Posterior cingulate gyrus (tissue), 11 donors: Measurements from ENCODE around the gene FAM221A.
"Not testable (repeated sequence)": the region's sequence is repeated elsewhere in the genome, so short reads cannot be mapped to it uniquely, and the experiment has no call there.

ENCODE experiments used
- DNase-seq, 10 donors: peaks; one replicate each; pipeline versions ENCODE4 v3.0.0 to v3.0.0-alpha.2; 2020 to 2021; ENCODE audit warnings: mixed read lengths in 3 of 10
- intact Hi-C: fragments of 100-400 bp; cut with DNase I; formaldehyde crosslinking; loops from one replicate; pipeline ENCODE4 v1.15.1; 2023

FAM221A gene

GRCh38 chr7:23679898-23680413 is at the start of gene FAM221A:
Gene FAM221A (plus strand): TSS chr7:23680199. CDS start chr7:23680219, 20 bp downstream.
- peak; percentile 83 to 98 (median 92) for DNase-seq
- intact Hi-C loops = loop anchor here (2.0 kb wide), 1 partner anchor 83 kb away; the partner anchor contains the start of gene CCDC126

- no peak for DNase-seq
- intact Hi-C loops = no loop called here
Measured at GRCh38 chr7:23633417-23633816, 46.6 kb upstream of the FAM221A start.

GRCh38 chr7:23645822-23646221 is 34.2 kb upstream of the FAM221A start:
- intact Hi-C loops = no loop called here

DNA sequence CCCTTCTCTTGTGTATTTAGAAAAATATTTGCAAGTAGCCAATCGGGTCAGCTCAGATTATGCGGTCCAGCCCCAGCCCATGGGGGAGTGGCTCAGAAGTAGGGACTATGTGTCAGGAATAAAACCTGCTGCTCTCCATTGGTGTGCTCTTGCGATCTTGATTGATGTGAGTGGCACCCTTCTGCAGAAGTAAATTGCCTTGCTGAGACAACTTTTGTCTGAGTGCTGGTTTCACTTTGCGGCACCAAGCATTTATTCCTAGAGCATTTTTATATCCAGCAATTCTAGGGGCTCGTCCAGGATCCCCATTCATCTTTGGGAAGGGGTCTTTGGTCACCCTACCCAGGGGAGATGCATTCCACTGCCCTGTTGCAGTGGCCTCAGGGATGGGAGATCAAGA is 26.1 kb upstream of the FAM221A start:
- intact Hi-C loops = loop anchor here (1.0 kb wide), 1 partner anchor 58 kb away; no protein-coding TSS in a partner anchor
- no peak for DNase-seq

More at GRCh38 chr7:23645822-23646221, 34.2 kb upstream of the FAM221A start:
- no peak for DNase-seq

GRCh38 chr7:23654508-23654907 is 25.5 kb upstream of the FAM221A start:
- intact Hi-C loops = loop anchor here (1.0 kb wide), 1 partner anchor 58 kb away; no protein-coding TSS in a partner anchor
- peak in 3 of 10 donors; percentile 11 to 44 (median 27) for DNase-seq

DNA sequence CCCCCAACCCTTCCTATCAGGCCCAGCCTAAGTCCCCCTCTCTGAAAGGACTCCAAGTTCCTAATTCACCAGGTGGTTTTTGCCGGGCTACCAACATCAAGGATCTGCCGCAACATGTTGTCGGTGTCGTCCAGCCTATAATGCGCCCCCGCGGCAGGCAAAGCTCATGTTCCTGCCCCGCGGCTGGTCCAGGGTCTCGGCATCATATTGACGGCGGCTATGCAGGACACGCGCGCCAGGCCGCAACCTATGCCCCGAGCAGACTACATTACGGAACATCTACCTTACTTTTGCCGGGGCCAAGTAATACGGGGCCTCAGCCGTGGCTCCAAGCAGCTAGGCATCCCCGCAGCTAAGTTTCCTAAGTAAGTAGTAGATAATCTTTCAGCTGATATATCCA is 24.6 kb upstream of the FAM221A start:
- intact Hi-C loops = no loop called here
- DNase-seq = no peak

GRCh38 chr7:23658831-23659427 is 21.1 kb upstream of the FAM221A start:
- no peak for DNase-seq
- intact Hi-C loops = no loop called here

DNA sequence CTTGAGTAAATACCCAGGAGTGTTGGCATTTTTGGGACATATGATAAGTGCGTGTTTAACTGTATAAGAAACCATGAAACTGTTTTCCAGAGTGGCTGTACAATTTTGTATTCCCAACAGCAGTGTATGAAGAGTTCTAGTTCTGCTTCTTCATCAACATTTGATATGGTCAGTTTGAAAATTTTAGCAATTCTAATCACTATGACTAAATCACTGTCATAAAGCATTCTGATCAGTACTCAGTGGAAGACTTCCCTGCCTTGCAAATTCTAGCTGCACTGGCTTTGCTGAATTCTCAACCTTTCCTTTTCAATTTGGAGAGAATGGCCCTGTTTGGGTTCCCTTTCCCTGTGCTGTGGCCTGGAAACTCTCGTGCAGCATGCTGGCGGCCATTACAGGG is 18.6 kb upstream of the FAM221A start:
- no peak for DNase-seq
- intact Hi-C loops = no loop called here

DNA sequence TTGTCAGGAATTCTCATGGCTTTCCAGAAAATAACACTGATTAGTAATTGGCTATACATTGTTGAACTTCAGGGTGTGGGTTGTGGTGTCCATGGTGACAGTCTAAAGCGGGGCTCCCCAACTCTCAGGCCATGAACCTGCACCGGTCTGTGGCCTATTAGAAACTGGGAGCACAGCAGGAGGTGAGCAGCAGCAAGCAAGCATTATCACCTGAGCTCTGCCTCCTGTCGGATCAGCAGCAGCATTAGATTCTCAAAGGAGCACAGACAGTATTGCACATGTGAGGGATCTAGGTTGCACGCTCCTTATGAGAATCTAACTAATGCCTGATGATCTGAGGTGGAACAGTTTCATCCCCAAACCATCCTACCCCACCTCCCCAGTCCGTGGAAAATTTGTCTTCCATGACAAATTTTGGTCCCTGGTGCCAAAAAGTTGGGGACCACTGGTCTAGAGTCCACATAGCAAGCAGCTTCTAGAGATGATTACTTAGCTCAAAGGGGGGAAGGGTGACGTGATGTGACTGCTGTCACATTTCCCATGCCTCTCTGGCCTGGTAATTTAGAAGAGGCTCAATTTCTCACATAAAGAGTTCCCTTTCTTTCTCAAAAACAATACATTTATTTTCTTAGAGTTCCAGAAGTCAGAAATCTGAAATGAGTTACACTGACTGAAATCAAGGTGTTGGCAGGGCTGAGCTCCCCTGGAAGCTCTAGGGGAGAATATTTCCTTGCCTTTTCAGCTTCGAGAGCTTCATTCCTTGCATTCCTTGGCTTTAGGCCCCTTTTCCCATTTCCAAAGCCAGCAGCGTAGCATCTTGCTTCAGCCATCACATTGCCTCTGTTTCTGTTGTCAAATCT is 17.6 kb upstream of the FAM221A start:
- no peak for DNase-seq
- intact Hi-C loops = no loop called here

DNA sequence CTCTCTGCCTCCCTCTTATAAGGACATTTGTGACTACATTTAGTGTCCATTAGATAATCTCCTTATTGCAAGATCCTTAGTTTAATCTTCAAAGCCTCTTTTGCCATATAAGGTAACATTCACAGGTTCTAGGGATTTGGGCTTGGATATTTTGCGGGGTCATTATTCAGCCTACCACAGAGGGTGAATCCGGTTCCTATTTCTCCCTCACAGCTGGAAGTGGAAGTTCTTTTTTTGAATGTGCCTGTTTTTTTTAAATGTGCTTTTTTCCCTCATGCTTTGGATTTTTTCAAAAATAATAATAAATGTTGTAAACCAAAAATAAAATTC is 17.1 kb upstream of the FAM221A start:
- intact Hi-C loops = no loop called here

GRCh38 chr7:23664122-23664521 is 15.9 kb upstream of the FAM221A start:
- no peak for DNase-seq
- intact Hi-C loops = no loop called here

More for the DNA sequence above, 17.1 kb upstream of the FAM221A start:
- DNase-seq = no peak

DNA sequence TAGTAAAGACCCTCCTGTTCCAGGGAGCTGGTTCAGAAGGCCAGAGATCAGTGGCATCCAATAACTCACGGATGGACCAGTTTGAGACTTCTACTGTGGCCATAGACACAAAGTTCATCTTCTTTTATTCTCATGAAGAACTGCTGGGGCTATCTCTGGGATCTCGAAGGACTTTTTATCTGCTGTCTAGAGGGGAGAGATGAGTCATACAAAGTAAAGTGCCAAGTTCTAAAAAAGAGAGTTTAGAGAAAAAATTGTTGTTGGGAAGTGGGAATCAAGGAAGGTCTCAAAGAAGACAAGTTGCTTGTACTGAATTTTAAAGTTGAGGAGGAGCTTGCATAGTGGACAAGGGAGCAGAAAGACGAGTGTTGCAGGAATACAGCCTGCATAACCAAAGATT is 8.0 kb upstream of the FAM221A start:
- DNase-seq = no peak
- intact Hi-C loops = no loop called here

DNA sequence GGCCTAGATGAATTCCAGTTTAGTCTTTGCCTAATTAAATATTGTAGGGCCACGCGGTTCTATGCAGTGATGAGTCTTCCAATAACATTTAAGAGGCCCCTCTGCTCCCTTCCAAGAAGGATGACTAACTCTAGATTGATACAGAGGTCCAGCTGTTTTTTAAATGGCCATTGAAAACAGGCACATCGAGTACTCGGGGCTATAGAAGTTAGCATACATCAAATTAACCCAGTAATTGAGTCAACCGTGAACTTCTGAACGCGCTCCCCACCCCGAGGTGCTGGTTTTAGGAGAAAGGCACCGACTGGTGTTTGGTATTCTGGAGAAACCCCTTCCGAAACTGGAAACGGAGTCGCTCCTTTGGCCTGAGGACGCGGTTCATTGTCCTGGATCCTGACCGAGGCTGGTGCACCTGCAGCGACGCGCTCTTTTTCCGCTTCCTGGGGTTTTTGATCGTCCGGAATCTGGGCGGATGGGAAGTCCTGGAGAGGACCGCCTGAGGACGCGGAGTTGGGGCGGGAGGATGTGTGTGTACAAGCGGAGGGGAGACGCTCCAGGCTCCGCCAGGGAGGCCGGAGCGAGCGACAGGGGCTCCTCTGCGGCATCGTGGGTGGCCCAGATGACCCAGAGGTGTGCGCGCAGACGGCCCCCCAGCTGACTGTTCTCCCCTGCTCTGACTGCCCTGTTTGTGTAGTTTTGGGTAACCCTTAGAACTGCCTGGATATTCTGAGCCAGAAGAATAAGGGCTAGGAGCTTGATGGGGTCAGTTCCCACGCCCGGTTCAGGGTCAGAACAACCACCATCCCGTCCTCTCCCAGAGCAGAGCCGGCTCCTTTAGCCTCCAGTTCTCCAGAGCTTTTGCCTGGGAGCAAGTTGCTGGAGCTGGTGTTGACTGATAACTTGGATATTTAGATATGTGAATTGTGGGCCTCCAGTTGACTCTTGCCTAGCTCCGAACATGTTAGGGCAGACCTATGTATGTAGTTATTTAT is 711 bp downstream of the FAM221A start:
- peak; percentile 40 to 94 (median 63) for DNase-seq
- intact Hi-C loops = loop anchor here (2.0 kb wide), 1 partner anchor 84 kb away; the partner anchor contains the start of gene CCDC126

- DNase-seq, intact Hi-C loops: not testable (repeated sequence)
Measured at GRCh38 chr7:23684041-23684440, 4.0 kb downstream of the FAM221A start.

DNA sequence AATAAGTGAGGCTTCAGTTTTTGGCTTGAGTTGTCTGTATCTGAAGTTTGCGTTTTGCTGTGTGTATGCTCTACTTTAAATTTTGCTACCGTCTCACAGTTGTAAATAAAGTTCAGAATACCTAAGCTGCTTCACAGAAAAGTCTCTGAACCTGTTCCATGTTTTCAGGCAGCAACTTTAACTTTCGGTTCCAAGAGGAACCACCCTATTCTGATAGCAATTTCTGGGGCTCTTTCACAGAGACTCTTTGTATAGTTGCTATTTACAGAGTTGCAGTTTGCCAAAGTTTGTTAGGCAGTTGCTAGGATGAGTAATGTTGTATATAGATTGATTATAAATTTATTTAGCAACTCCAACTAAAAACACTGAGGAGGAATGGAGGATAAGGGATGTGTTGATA is 5.7 kb downstream of the FAM221A start:
- DNase-seq = no peak
- intact Hi-C loops = no loop called here

DNA sequence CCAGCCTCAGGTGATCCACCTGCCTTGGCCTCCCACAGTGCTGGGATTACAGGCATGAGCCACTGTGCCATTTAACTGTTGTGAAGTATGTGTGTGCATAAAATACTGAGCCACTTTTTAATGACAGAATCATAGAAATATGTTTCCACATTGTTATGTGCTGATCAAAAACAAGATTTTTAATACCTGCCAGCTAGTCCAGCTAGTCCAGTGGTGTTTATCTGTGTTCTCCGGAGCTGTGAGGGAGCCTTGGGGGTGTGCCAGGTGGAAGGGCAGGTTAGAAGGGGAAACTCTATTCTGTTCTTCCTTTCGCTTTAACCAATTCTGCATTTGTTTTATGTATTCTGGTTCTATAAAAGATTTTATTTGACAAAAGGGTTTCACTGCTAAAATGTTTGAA is 7.0 kb downstream of the FAM221A start:
- intact Hi-C loops = no loop called here
- no peak for DNase-seq

DNA sequence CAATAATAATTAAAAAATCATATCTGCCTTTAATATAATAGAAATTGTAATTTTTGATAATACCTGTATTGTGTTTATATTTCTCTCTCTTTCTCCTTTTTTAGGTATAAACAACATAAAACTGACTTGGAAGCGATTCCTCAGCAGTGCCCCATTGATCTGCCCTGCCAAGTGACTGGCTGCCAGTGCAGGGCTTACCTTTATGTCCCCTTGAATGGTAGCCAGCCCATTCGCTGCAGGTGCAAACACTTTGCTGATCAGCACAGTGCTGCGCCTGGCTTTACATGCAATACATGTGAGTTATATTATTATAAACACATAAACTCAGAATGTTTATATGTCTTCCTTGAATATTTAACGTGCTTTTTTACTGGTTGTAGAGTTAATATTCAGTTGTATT is 9.2 kb downstream of the FAM221A start:
- intact Hi-C loops = no loop called here
- no peak for DNase-seq

DNA sequence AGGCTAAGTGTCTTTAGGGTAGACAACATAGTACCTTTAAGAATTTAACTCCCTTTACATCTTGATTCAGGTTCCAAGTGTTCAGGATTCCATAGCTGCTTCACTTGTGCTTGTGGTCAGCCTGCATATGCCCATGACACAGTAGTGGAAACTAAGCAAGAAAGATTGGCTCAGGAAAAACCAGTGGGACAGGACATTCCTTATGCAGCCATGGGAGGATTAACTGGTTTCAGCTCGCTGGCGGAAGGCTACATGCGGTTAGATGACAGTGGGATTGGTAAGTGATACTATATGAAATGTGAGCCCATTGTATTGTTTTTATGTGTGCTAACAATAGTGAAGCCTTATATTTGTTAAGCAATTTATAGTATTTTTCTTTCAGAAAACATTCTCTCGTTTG is 11.3 kb downstream of the FAM221A start:
- no peak for DNase-seq
- intact Hi-C loops = no loop called here

DNA sequence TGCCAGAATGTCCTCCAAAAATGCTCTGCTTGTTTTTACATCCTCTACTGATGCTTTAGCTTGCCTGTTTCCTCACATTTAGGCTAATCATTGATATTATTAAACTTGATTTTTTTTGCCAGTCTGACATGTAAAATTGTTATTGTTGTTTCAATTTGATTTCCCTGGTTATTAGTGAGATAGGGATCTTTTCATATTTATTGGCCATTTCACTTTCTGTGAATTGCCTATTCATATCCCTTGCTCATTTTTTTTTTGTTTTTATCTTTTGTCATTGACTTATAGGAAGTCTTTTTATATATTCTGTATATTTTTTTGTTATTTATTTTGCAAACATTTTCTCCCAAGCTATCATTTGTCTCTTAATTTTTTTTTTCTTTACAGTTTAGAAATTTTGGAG is 13.2 kb downstream of the FAM221A start:
- no peak for DNase-seq
- intact Hi-C loops = no loop called here

DNA sequence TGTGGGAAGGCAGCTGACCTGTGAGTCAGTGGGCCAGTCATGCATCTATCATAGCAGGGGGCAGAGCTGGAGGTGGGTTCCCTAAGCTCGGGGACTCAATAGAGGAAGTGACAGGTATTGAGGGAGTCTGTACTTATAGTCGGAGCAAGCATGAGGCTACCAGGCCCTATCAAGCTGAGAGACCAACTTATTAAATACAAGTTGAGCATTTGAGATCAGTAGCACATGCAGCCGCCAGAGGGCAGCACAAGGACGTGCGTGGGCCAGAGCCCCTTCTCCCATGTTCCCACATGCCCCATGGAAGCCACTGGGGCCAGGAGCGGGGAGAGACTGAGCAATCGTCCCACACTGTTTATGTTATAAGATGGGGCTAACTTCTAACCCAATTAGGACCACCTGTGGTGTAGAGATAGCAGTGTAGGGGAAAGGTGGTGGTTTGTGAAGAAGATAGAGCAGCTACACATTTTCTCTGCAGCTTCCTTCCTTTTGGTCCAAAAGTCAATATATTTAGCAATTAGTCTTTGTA is 17.0 kb downstream of the FAM221A start:
- peak in 3 of 10 donors; percentile 36 to 86 (median 70) for DNase-seq
- intact Hi-C loops = no loop called here
